ENCODE measurements around the gene PHACTR1. TPM values are rescaled to one million over a fixed set of nuclear protein-coding genes. Genes with fewer than 3 reads are reported as not detected.
"Not testable (repeated sequence)": the region's sequence is repeated elsewhere in the genome, so short reads cannot be mapped to it uniquely, and the experiment has no call there.

Gene PHACTR1
- total RNA-seq, 2 donors from 2014 or later: 6.0 to 12.9 TPM

DNA sequence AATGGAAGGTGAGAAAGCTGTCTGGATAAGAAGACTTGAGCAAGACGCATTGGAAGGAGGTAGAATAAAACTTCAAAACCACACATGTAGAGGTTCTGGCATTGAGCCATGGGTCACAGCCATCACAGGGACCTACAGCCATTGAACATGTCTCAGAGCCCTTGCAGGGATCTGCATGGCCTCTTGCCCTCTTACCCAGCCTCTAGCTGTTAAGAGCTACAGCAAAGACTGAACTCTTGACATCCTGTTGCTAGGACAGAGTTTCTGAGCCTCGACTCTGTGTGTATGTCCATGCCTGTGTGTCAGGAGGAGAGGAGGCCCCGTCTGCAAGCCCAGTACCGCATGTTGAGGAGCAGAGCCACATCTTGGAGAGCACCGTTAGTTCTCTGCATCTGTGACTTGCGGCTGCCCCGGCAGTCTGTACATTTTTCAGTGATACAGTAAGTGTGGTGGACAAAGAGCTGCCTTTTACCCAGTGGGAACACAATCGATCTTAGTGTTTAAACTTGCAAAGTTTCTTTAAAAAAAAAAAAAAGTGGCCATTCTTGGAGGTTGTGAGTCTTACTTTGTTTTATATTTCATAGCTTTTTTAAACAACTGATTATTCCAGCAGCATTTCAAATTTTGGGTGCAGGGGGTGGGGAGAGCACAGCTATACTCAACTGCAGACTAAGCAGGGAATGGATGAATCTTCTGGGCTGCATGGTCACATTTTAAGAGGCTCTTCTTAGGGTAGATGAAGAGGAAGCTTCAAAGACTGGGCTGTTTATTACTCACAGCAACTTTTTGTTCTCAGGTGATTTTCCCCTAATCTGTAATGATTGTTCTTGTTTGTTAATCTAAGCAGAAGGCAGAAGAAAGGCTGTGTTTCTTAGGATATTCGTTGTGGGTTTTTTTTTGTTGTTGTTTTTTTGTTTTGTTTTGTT lies 523.2 kb downstream of the PHACTR1 start:
- peaks cover 8% of the 10 kb centered on the region for H3K4me1 ChIP-seq
- ATAC-seq (no peak), DNase-seq (no peak)
- 71 to 82% methylated on average over 8 of the region's 9 CpGs for WGBS, 2 donors
- intact Hi-C loops (cut with DNase I): no loop called here
- H3K36me3 ChIP-seq (replicated peaks in 1 of 2; ENCODE audit: insufficient read depth in 1 of 2, low read depth in 2 of 2): no peaks in the 10 kb centered on the region
- H3K4me3 ChIP-seq: no peak overlapping the region
- no peak overlapping the region for H3K27ac ChIP-seq
- no peak for TF ChIP-seq CTCF (IDR thresholded peaks at IDR 0.05)
- no peak for TF ChIP-seq POLR2A (IDR thresholded peaks at IDR 0.05)
- no peaks in the 10 kb centered on the region for H3K9me3 ChIP-seq
- H3K27me3 ChIP-seq: no peaks in the 10 kb centered on the region

GRCh38 chr6:13241364-13241763 lies 524.8 kb downstream of the PHACTR1 start:
- H3K36me3 ChIP-seq (replicated peaks in 1 of 2; ENCODE audit: insufficient read depth in 1 of 2, low read depth in 2 of 2): no peaks in the 10 kb centered on the region
- ATAC-seq: no peak
- H3K9me3 ChIP-seq: no peaks in the 10 kb centered on the region
- intact Hi-C loops (cut with DNase I): no loop called here
- 88 to 96% methylated on average over 5 of the region's 5 CpGs for WGBS, 2 donors
- no peak for TF ChIP-seq CTCF (IDR thresholded peaks at IDR 0.05)
- no peak for TF ChIP-seq POLR2A (IDR thresholded peaks at IDR 0.05)
- no peak for DNase-seq
- no peaks in the 10 kb centered on the region for H3K27me3 ChIP-seq
- peaks cover 8% of the 10 kb centered on the region for H3K4me1 ChIP-seq
- no peak overlapping the region for H3K27ac ChIP-seq
- no peak overlapping the region for H3K4me3 ChIP-seq

GRCh38 chr6:13242178-13242577 lies 525.6 kb downstream of the PHACTR1 start:
- intact Hi-C loops (cut with DNase I): no loop called here
- WGBS, 2 donors: 94 to 95% methylated on average over 3 of the region's 3 CpGs
- DNase-seq (no peak), ATAC-seq (no peak)
- Histone ChIP-seq H3K4me1 (peaks cover 8% of the 10 kb centered on the region), H3K4me3 (no peak overlapping the region), H3K27me3 (no peaks in the 10 kb centered on the region), H3K9me3 (no peaks in the 10 kb centered on the region), H3K27ac (no peak overlapping the region), H3K36me3 (replicated peaks in 1 of 2; ENCODE audit: insufficient read depth in 1 of 2, low read depth in 2 of 2) (no peaks in the 10 kb centered on the region)
- TF ChIP-seq POLR2A (IDR thresholded peaks at IDR 0.05) (no peak), CTCF (IDR thresholded peaks at IDR 0.05) (no peak)

- H3K36me3 ChIP-seq (replicated peaks in 1 of 2; ENCODE audit: insufficient read depth in 1 of 2, low read depth in 2 of 2): no peaks in the 10 kb centered on the region
- DNase-seq (no peak), ATAC-seq (no peak)
- H3K27me3 ChIP-seq: no peaks in the 10 kb centered on the region
- H3K4me1 ChIP-seq: peaks cover 9% of the 10 kb centered on the region
- TF ChIP-seq CTCF (IDR thresholded peaks at IDR 0.05): no peak
- no peak for TF ChIP-seq POLR2A (IDR thresholded peaks at IDR 0.05)
- intact Hi-C loops (cut with DNase I): no loop called here
- H3K9me3 ChIP-seq: no peaks in the 10 kb centered on the region
- no peak overlapping the region for H3K4me3 ChIP-seq
- 22 to 43% methylated on average over 1 of the region's 1 CpG for WGBS, 2 donors
- no peak overlapping the region for H3K27ac ChIP-seq
Observed at GRCh38 chr6:13242590-13242989, 526.0 kb downstream of the PHACTR1 start.

DNA sequence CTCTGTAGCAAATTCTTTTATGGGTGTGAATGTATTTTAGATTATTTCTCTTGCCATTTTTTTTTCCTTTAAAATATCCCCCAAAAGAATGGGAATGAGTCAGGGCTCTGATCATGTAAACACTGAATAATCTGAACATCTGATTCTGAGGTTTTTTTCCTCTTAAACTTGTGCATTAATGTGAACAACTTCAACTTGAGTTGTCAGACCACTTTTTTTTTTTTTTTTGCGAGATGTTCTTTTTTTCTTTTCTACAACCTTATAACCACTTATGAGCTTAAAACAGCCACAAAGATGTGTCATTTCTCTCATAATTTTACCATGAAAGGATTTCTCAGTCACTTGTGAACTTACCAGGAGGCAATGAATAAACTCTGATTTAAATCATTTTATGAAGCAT lies 526.5 kb downstream of the PHACTR1 start:
- no peak for ATAC-seq
- TF ChIP-seq POLR2A (IDR thresholded peaks at IDR 0.05): no peak
- TF ChIP-seq CTCF (IDR thresholded peaks at IDR 0.05): no peak
- 76% methylated on average over 1 of the region's 1 CpG for WGBS, 2 donors
- Histone ChIP-seq H3K9me3 (no peaks in the 10 kb centered on the region), H3K27me3 (no peaks in the 10 kb centered on the region), H3K27ac (no peak overlapping the region), H3K4me3 (no peak overlapping the region), H3K36me3 (replicated peaks in 1 of 2; ENCODE audit: insufficient read depth in 1 of 2, low read depth in 2 of 2) (no peaks in the 10 kb centered on the region), H3K4me1 (peaks cover 13% of the 10 kb centered on the region)
- no peak for DNase-seq
- intact Hi-C loops (cut with DNase I): no loop called here

- 96 to 97% methylated on average over 5 of the region's 5 CpGs for WGBS, 2 donors
- H3K9me3 ChIP-seq; DNase-seq; H3K27ac ChIP-seq; H3K4me3 ChIP-seq; H3K36me3 ChIP-seq (replicated peaks in 1 of 2; ENCODE audit: insufficient read depth in 1 of 2, low read depth in 2 of 2); H3K27me3 ChIP-seq; intact Hi-C loops (cut with DNase I); ATAC-seq: not testable (repeated sequence)
- peaks cover 14% of the 10 kb centered on the region for H3K4me1 ChIP-seq
Observed at GRCh38 chr6:13243745-13244144, 527.2 kb downstream of the PHACTR1 start.
